Measurements from ENCODE around the gene ILK.

The ILK gene

GRCh38 chr11:6622261-6623171 lies 18.9 kb downstream of the ILK start:
- no peak for DNase-seq

- DNase-seq: no peak
These were observed 20.1 kb downstream of the ILK start for GRCh38 chr11:6623391-6624363.

GRCh38 chr11:6625156-6625831 lies 21.7 kb downstream of the ILK start:
- DNase-seq: no peak

GRCh38 chr11:6625832-6626420 lies 22.4 kb downstream of the ILK start:
- no peak for DNase-seq

- no peak for DNase-seq
These were observed 23.6 kb downstream of the ILK start for GRCh38 chr11:6626971-6627761.

GRCh38 chr11:6627762-6628241 lies 24.2 kb downstream of the ILK start:
- no peak for DNase-seq

- no peak for DNase-seq
These were observed 25.0 kb downstream of the ILK start for GRCh38 chr11:6628526-6628925.

- no peak for DNase-seq
These were observed 26.0 kb downstream of the ILK start for GRCh38 chr11:6629573-6629891.

- no peak for DNase-seq
These were observed 26.5 kb downstream of the ILK start for GRCh38 chr11:6629892-6630631.

- DNase-seq: no peak
These were observed 27.2 kb downstream of the ILK start for GRCh38 chr11:6630632-6631291.

GRCh38 chr11:6631361-6631890 lies 27.9 kb downstream of the ILK start:
- DNase-seq: no peak

GRCh38 chr11:6632116-6633073 lies 28.8 kb downstream of the ILK start:
- no peak for DNase-seq

- no peak for DNase-seq
These were observed 30.1 kb downstream of the ILK start for GRCh38 chr11:6633422-6634408.

GRCh38 chr11:6634534-6634933 lies 31.0 kb downstream of the ILK start:
- no peak for DNase-seq

- DNase-seq: peak; percentile 72
These were observed 31.7 kb downstream of the ILK start for GRCh38 chr11:6635082-6635932.

GRCh38 chr11:6636480-6636879 lies 32.9 kb downstream of the ILK start:
- no peak for DNase-seq

GRCh38 chr11:6637871-6638270 lies 34.3 kb downstream of the ILK start:
- DNase-seq: no peak
